HG03064 (cell line): Measurements from ENCODE around the gene IL4.

Experiments
- ATAC-seq: cut with Tn5 transposase; IDR thresholded peaks from one replicate; pipeline ENCODE4 v1.9.1; 2021; ENCODE audit warnings: low read depth; ENCODE audit not compliant: unreplicated experiment

The IL4 gene

GRCh38 chr5:132669966-132670882 is 3.6 kb upstream of the IL4 start:
- ATAC-seq: no peak

- ATAC-seq: no peak
Observed at GRCh38 chr5:132671000-132671399, 2.8 kb upstream of the IL4 start.

GRCh38 chr5:132673488-132673887 is 301 bp upstream of the IL4 start:
- no peak for ATAC-seq

DNA sequence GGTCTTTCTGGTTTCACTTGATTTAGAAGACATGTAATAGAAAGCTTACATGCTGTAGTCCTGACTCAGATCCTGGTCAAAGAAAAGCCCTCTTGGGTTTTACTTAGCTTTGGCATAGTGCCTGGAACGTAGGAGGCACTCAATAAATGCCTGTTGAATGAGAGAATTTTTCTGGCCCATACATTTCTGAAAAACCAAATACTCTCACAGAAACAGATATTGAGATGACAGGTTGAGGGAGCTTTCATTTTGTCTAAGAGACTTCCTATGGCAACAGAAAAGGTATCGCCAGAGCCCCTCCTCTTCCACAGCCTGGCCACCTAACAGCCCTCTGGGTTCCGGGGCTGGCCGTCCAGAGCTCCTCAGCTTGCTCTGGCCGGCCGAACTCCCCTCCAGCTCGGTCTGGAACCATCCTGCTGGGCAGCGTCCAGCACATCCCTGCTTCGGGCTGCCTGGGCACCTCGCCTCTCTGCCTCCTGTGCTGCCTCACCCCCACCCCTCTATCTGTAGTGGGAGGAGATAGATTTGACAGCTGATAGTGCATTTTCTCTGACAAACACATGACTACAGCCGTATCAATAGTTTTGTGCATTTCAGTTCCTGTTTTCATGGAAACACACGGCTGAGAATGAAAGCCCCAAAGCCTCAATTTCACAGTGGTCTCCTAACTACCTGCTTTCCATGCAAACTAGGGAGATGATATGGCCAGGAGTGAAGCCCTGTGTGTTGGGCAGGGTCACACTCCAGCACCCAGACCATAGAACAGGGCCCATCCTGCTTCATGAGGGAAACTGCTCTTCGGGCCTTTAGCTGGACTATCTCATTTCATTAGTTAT is 1.1 kb downstream of the IL4 start:
- ATAC-seq: peak; percentile 78

DNA sequence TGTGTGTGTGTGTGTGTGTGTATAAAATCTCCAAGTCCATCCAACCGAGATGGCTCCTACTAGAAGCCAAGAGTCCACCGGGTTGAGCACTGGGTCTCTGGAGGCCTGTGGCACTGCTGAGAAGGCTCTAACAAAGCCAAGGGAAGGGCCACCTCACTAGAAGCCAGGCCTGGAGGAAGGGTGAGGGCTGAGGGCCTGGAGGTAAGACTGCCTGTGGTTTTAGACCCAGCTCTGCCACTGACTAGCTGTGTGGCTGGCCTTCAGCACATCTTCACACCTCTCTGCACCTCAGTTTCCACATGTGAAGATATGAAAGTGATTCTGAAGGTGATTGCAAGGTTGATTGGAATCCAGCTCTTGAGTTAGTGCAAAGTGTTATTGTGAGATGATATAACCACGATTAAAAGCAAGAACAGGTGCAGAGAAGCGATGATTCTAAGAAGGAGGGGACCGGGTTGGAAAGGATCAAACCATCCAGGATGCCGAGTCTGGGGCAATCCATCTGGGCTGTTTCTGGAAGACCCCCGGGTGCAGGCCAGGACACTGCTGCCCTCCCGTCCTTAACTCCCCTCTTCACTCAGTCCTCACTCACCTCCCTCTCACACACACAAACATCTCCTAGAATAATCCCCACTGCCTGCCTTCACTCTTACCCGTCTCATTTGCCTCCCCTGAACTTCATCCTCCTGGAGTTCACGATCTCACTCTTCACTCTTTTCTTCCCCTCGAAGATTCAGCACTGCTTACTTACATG is 2.3 kb downstream of the IL4 start:
- ATAC-seq: no peak

DNA sequence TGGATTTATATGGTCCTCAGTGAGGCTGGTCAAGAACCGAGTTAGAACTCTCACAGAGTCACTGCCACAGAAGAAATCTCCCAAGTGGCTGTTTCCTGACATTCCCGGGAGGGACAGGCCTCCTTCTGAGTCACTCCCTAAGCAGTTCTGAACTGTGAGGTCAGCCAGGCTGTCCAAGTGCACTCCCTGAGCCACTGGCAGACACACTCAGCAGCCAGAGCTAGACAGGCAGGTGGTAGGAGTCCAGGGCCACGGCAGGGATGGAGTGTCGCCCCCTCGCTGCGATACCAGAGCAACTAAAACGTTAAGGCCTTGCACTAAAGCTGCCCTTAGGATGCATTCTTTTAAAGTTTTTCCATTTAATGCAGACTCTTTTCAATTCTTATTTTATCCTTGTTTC is 3.4 kb downstream of the IL4 start:
- no peak for ATAC-seq

DNA sequence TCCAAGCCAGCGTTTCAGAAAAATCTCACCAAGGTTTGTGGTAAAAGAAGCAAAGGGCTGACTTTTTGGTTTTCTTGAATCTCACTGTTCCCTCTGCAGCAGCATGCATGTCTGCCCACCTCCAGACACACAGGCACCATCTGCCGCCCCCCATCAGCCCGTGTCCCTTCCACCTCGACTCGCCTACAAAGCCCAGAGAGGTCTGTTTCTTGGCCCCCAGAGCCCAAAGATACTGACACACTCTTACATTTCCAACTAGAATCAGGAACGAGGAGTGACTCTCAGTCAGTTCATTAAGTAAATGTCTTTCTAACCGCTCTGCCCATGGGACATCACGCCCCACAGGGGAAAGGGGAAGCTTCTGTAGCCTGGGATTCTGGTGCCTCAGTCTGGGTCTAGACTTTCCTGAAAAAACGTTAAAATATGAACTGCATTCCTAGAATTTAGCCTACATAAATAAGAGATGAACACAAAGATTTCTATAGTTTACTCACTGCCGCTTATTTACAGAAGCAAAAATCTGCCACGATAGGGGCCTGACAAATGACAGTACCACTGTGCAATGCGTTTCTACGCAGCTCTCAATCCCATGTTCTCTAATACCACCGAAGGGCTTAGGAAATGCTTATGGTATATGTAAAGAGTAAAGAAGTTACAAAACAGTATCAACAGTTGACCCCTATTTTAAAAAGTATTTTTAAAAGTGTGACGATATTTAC is 4.1 kb downstream of the IL4 start:
- ATAC-seq: no peak

DNA sequence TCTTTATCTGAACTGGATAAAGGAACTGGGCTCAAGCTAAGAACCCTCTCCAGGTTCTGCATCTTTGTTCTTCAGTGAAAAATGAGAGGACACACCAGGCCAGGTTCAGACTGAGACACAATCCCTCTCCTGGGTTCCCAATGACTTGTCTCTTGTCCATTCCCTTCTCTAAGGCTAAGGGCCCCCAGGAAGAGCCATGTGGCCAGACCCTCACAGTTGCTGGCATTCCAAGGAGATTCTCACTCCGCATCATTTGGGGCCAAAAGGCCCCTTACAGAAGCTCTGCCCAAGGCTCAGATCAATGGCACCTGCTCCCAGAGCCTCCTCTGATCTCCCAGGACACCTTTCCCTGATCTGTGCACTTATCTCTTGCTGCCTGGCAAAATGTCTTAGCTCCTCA is 4.9 kb downstream of the IL4 start:
- ATAC-seq: no peak

- no peak for ATAC-seq
Observed at GRCh38 chr5:132679166-132679565, 5.4 kb downstream of the IL4 start.

GRCh38 chr5:132679717-132680380 is 6.1 kb downstream of the IL4 start:
- ATAC-seq: no peak

GRCh38 chr5:132680780-132681475 is 7.1 kb downstream of the IL4 start:
- ATAC-seq: no peak

- ATAC-seq: no peak
Observed at GRCh38 chr5:132681476-132681831, 7.7 kb downstream of the IL4 start.

DNA sequence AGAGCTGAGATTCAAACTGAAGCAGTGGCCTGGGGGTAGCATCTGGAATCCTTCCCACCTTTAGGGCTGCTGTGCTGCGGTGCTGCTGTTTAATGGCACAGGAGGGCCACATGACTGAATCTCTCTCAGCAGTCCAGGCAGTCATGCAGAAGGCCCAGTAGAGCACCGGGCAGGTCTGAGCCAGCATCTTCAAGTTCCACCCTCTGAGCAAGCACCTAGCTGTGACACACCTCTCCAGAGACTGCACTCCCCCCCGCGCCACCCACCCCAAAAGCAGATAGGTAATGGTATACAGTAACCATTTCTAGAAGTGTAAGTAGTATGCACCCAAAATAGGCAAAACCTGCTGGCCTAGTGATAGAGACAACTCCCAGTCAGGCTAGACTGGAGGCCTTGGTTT is 8.2 kb downstream of the IL4 start:
- ATAC-seq: no peak

GRCh38 chr5:132684491-132684890 is 10.7 kb downstream of the IL4 start:
- ATAC-seq: no peak

DNA sequence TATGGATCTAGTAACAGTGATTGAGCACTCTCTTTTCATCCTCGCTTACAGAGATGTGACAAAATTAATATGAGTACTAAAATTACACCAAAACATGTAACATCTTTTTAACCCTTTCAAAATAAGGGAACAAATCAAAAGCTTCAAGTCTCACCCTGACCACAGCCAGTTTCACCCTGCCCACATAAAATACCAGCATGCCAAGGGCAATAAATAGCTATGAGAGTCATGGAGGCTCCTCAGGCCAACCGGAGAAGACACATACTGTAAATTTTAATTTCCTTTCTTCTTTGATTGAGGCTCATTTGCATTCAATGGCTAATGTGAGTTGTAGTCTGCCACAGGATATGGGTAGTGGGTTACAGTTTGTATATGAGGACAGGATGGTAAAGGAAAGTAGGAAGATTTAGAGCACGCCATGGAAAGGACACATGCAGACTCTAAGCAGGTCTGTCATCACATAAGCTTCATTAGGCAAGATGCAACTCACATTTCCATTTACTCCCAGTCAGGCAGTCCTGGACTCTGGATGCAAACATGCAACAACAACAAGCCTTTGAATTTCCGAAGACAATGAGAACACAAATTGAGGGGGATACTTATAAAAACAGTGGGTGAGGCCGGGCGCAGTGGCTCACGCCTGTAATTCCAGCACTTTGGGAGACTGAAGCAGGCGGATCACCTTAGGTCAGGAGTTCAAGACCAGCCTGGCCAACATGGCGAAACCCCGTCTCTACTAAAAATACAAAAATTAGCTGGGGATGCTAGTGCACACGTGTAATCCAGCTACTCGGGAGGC is 11.3 kb downstream of the IL4 start:
- ATAC-seq: no peak

GRCh38 chr5:132686193-132686592 is 12.4 kb downstream of the IL4 start:
- no peak for ATAC-seq

DNA sequence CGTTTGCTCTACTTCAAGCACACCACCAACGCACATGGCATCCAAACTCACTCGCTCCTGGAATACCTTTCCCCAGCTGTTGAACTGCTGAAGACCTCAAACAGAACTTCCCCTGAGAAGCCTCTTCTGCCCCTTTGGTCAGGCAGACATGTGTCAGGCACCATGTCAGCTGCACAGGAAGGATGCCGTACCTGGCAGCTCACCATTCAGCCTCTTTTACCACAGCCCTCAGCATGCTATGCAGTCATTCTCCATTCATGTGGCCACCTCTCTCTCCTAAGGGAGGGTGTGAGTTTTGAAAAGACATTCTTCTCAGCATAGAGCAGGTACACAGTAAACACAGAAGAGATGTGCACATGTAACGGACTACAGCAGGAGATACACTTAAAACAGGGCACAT is 14.2 kb downstream of the IL4 start:
- no peak for ATAC-seq

DNA sequence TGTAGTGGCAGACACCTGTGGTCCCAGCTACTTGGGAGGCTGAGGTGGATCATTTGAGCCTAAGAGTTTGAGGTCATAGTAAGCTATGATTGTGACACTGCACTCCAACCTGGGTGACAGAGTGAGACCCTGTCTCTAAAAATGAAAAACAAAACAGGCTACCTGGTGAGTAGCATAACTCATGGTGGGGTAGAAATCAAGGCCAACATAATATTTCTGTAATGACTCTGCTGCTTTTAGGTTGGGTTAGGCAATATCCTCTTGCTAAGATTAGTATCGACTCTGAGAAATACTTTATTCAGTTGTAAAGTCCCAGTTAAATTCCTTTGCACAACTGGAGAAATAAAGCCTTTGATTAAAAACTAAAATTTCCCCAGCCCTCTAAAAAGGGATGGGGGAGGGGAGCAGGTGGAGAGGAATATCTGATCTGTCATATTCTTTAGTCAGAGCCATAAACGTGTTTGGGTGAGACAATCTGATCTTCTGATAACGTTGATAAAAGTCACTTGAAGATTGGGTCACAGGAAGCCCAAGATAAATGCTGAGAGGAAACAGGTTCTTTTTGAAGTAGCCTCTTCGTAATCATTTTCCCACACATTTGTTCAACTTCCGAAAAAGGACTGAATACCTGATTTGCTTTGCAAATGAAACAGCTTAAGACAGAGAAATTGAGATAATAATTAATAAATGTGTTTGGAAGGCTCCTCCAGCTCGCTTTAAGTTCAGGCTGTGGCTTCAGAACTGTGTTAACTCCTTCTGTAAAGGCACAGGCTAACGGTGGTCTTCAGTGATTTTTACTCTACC is 14.9 kb downstream of the IL4 start:
- no peak for ATAC-seq
